D721Med (cell line): Measurements from ENCODE around the gene RHBDL2.
A peak's percentile ranks its signal among the peaks of the same experiment; 100 is the strongest.
"Not testable (repeated sequence)": the region's sequence is repeated elsewhere in the genome, so short reads cannot be mapped to it uniquely, and the experiment has no call there.

Source experiments
- DNase-seq: peaks from one replicate; pipeline ENCODE4 v3.0.0; 2011; ENCODE audit warnings: low spot score; ENCODE audit not compliant: insufficient read length
- FAIRE-seq: peaks from 2 replicates; lab custom pipeline; 2011; peaks lifted over from hg19 to GRCh38; lab: Jason Lieb, UNC
- TF ChIP-seq, protein P1 (sequence below): IDR thresholded peaks from 2 replicates; pipeline ENCODE4 v1.5.1; 2012; ENCODE audit warnings: mild to moderate bottlenecking, control low read depth; ENCODE audit not compliant: insufficient read depth; ENCODE audit errors: missing control alignments

The RHBDL2 gene

GRCh38 chr1:38941527-38942019, at the start of gene RHBDL2:
RHBDL2 (minus strand) TSS chr1:38941830; CDS start chr1:38919212, 22,618 bp downstream.
- no peak for DNase-seq
- FAIRE-seq = no peak
- TF ChIP-seq, protein P1, sequence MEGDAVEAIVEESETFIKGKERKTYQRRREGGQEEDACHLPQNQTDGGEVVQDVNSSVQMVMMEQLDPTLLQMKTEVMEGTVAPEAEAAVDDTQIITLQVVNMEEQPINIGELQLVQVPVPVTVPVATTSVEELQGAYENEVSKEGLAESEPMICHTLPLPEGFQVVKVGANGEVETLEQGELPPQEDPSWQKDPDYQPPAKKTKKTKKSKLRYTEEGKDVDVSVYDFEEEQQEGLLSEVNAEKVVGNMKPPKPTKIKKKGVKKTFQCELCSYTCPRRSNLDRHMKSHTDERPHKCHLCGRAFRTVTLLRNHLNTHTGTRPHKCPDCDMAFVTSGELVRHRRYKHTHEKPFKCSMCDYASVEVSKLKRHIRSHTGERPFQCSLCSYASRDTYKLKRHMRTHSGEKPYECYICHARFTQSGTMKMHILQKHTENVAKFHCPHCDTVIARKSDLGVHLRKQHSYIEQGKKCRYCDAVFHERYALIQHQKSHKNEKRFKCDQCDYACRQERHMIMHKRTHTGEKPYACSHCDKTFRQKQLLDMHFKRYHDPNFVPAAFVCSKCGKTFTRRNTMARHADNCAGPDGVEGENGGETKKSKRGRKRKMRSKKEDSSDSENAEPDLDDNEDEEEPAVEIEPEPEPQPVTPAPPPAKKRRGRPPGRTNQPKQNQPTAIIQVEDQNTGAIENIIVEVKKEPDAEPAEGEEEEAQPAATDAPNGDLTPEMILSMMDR = no peak

DNA sequence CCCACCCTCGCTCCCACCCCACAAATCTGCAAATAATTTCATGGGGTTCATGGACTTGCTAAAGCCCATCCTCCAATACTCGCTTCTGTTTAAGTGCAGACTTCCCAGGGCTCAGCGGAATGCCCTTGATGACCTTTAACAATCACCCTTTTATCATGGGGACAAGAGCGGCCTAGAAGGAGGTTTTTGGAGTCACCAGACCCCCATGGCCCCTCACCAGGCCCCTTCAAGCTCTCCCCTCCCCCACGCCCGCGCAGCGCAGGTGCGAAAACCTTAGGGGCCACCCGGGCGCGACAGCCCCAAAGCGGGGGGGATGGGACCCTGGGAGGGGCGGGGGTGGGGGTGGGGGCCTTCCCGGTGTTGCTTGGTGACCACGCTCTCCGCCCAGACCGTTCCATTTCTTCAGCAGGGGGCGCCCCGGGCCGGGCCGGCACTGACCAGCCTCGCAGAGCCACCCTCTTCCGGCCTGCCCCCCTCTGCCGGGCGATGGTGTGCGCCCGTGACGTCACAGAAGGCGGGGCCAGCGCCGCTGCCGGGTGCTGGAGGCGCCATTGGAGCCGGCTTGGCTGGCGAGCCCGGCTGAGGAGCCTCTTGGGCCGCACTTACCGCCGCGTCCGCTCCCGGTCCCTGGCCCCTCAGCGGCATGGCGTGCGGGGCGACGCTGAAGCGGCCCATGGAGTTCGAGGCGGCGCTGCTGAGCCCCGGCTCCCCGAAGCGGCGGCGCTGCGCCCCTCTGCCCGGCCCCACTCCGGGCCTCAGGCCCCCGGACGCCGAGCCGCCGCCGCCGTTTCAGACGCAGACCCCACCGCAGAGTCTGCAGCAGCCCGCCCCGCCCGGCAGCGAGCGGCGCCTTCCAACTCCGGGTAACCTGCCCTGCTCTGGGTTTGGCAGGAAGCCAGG, 49.4 kb upstream of the RHBDL2 start, which contains the start of gene AKIRIN1:
Gene AKIRIN1, plus strand, starts transcription at position 539 of the 900 bp plus-strand sequence. Its CDS starts 105 bp downstream, at position 644.
- FAIRE-seq (no peak), DNase-seq (peak; percentile 84)

DNA sequence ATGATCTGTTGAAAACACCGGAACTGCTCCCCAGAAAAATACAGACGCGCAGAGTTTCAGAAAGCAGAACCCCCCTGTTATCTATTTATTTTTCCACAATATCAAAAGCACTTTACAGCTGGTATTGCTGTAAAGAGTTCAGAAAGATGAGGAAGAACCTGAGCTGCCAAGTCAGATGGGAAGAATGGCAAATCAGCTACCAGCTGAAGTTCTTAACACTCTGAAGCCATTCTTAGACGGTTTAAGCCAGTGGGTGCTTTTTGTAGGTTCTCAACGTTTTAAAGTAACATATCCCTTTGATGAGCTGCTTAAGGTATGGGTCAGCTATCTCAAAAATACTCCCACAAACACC, 48.7 kb upstream of the RHBDL2 start:
- TF ChIP-seq, protein P1 = no peak
- DNase-seq (no peak), FAIRE-seq (peak; percentile 63)

More for the DNA sequence above, 49.4 kb upstream of the RHBDL2 start, which contains the start of gene AKIRIN1:
- TF ChIP-seq, protein P1 = no peak

- no peak for DNase-seq
- TF ChIP-seq, protein P1 = no peak
- no peak for FAIRE-seq
Measured at GRCh38 chr1:38989979-38990378, 48.3 kb upstream of the RHBDL2 start.

- not testable (repeated sequence) for DNase-seq, FAIRE-seq
Measured at GRCh38 chr1:38979380-38979779, 37.8 kb upstream of the RHBDL2 start.

DNA sequence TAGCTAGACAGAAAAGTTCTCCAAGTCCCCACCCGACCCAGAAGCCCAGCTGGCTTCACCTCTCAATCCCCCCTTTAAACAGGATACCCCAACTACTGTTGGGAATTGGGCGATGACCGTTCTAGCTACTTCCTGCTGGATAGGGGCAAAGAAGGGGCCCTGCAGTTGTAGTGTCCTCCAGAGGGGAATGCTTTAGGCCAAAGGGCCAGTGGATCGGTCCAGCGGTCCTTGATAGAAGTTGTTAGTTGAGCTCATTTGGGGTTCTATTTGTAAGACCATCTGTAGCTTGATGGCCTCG, 36.6 kb upstream of the RHBDL2 start:
- not testable (repeated sequence) for DNase-seq, FAIRE-seq

- not testable (repeated sequence) for DNase-seq, FAIRE-seq
Measured at GRCh38 chr1:38977399-38978244, 36.0 kb upstream of the RHBDL2 start.

DNA sequence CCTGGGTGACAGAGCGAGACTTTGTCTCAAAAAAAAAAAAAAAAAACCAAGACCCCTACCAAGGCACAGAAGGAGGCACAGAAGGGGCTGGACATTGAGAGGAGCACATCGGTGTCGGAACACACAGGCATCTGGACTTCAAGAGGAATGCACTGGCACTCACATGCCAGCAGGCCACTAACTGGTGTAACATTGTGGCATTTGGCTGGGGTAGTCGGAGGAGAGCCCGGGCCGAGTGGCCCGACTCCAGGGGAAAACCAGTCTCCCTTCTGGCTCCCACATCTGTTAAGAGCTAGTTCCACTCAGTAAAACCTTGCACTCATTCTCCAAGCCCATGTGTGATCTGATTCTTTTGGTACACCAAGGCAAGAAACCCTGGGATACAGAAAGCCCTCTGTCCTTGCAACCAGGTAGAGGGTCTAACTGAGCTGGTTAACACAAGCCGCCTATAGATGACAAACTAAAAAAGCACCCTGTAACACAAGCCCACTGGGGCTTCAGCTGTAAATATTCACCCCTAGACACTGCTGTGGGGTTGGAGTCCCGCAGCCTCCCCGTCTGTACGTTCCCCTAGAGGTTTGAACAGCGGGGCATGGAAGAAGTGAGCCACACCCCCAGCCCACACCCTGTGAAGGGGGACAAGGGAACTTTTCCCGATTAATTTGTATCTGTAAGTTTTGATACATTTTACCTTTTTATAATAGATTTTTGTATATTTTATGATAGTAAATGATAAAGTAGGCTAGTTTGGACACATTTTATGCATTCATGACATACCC, 32.2 kb upstream of the RHBDL2 start:
- FAIRE-seq (no peak), DNase-seq (no peak)
- TF ChIP-seq, protein P1 = no peak

DNA sequence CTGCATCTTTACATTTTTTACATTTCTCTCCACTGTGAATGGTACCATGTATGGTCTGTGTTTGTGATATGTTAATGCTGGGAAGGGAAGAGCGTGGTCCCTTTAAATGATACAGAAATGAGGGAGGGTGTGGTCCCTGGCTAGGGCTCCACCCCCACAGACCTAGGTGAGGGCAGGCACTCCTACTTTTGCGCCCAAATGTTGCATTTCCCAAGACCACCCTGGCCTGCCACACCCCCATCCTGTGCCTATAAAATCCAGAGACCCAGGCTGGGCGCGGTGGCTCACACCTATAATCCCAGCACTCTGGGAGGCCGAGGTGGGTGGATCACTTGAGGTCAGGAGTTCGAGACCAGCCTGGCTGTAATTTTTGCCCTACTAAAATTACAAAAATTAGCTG, 31.5 kb upstream of the RHBDL2 start:
- not testable (repeated sequence) for FAIRE-seq, DNase-seq
